T-helper 17 cell (primary cell): ENCODE data around the gene ZNF853. TPM values are rescaled to one million over a fixed set of nuclear protein-coding genes. Genes with fewer than 3 reads are reported as not detected.

Experiments used
- ATAC-seq: fragments of 150-1000 bp; cut with Tn5 transposase; 2 replicates; pipeline ENCODE4 v1.10.0; 2021; ENCODE audit warnings: mild to moderate bottlenecking, moderate library complexity
- DNase-seq, 3 donors: peaks; one replicate each; pipeline versions ENCODE4 v3.0.0 to v3.0.0-alpha.2; 2020 to 2021
- H3K9me3 ChIP-seq: one replicate; pipeline ENCODE4 v1.7.0; 2013; ENCODE audit warnings: low read length, mild to moderate bottlenecking; ENCODE audit not compliant: control insufficient read depth, poor library complexity, severe bottlenecking
- H3K27ac Mint-ChIP-seq: one replicate; pipeline ENCODE4 v1.8.0; 2022; ENCODE audit warnings: mild to moderate bottlenecking, moderate library complexity, mixed read lengths
- H3K27me3 Mint-ChIP-seq: one replicate; pipeline ENCODE4 v1.8.0; 2022; ENCODE audit warnings: mixed read lengths
- H3K36me3 Mint-ChIP-seq: one replicate; pipeline ENCODE4 v1.8.0; 2022; ENCODE audit warnings: low read depth, mixed read lengths
- H3K4me1 Mint-ChIP-seq: one replicate; pipeline ENCODE4 v1.8.0; 2022; ENCODE audit warnings: mild to moderate bottlenecking, mixed read lengths
- H3K4me3 Mint-ChIP-seq: one replicate; pipeline ENCODE4 v1.8.0; 2022; ENCODE audit warnings: mild to moderate bottlenecking, moderate library complexity, mixed read lengths
- total RNA-seq, 4 donors: library from RNA in 2 of 4; stranded (reverse) in 2 of 4; gene quantifications; one replicate each; pipeline ENCODE4 v1.2.3 and lab custom pipeline; 2022 to 2026

Gene ZNF853
- total RNA-seq, 2 donors from 2014 or later, result 0.85 to 1.1 TPM

- Mint-ChIP-seq H3K36me3 (peaks cover 3% of the 10 kb centered on the region), H3K27me3 (no peaks in the 10 kb centered on the region), H3K27ac (peak overlapping the region; percentile 14), H3K4me1 (peaks cover 11% of the 10 kb centered on the region), H3K4me3 (no peak overlapping the region)
- ATAC-seq (no peak), DNase-seq (no peak)
- no peaks in the 10 kb centered on the region for H3K9me3 ChIP-seq
These were observed 31.1 kb downstream of the ZNF853 start for GRCh38 chr7:6646465-6646864.

- no peak overlapping the region for H3K4me3 Mint-ChIP-seq
- H3K27ac Mint-ChIP-seq, result no peak overlapping the region
These were observed 31.7 kb downstream of the ZNF853 start for GRCh38 chr7:6647080-6647479.

GRCh38 chr7:6647541-6647940 lies 32.1 kb downstream of the ZNF853 start:
- ATAC-seq (no peak), DNase-seq (no peak)
- H3K4me3 Mint-ChIP-seq, result no peak overlapping the region
- H3K27ac Mint-ChIP-seq, result no peak overlapping the region
- H3K9me3 ChIP-seq, result no peaks in the 10 kb centered on the region
- H3K4me1 Mint-ChIP-seq, result peaks cover 2% of the 10 kb centered on the region
- H3K36me3 Mint-ChIP-seq, result peaks cover 3% of the 10 kb centered on the region
- H3K27me3 Mint-ChIP-seq, result no peaks in the 10 kb centered on the region

More at GRCh38 chr7:6647080-6647479, 31.7 kb downstream of the ZNF853 start:
- peaks cover 3% of the 10 kb centered on the region for H3K36me3 Mint-ChIP-seq
- no peaks in the 10 kb centered on the region for H3K27me3 Mint-ChIP-seq
- DNase-seq (no peak), ATAC-seq (no peak)
- peaks cover 5% of the 10 kb centered on the region for H3K4me1 Mint-ChIP-seq
- H3K9me3 ChIP-seq, result no peaks in the 10 kb centered on the region

- no peaks in the 10 kb centered on the region for H3K9me3 ChIP-seq
- ATAC-seq (no peak), DNase-seq (no peak)
- H3K4me1 Mint-ChIP-seq, result peaks cover 2% of the 10 kb centered on the region
- H3K4me3 Mint-ChIP-seq, result no peak overlapping the region
- peaks cover 3% of the 10 kb centered on the region for H3K36me3 Mint-ChIP-seq
- H3K27ac Mint-ChIP-seq, result no peak overlapping the region
- H3K27me3 Mint-ChIP-seq, result no peaks in the 10 kb centered on the region
These were observed 32.8 kb downstream of the ZNF853 start for GRCh38 chr7:6648066-6648814.

GRCh38 chr7:6648815-6649104 lies 33.4 kb downstream of the ZNF853 start:
- peaks cover 2% of the 10 kb centered on the region for H3K4me1 Mint-ChIP-seq
- no peak for ATAC-seq
- peaks cover 3% of the 10 kb centered on the region for H3K36me3 Mint-ChIP-seq
- DNase-seq, result no peak
- no peaks in the 10 kb centered on the region for H3K27me3 Mint-ChIP-seq
- no peak overlapping the region for H3K4me3 Mint-ChIP-seq
- H3K27ac Mint-ChIP-seq, result no peak overlapping the region
- H3K9me3 ChIP-seq, result no peaks in the 10 kb centered on the region

GRCh38 chr7:6649241-6649961 lies 34.0 kb downstream of the ZNF853 start:
- peaks cover 3% of the 10 kb centered on the region for H3K36me3 Mint-ChIP-seq
- no peak overlapping the region for H3K27ac Mint-ChIP-seq
- peaks cover 2% of the 10 kb centered on the region for H3K4me1 Mint-ChIP-seq
- no peaks in the 10 kb centered on the region for H3K27me3 Mint-ChIP-seq
- no peak for DNase-seq
- H3K9me3 ChIP-seq, result no peaks in the 10 kb centered on the region
- no peak overlapping the region for H3K4me3 Mint-ChIP-seq
- no peak for ATAC-seq

- ATAC-seq, result no peak
- Mint-ChIP-seq H3K27me3 (no peaks in the 10 kb centered on the region), H3K4me1 (peaks cover 4% of the 10 kb centered on the region), H3K36me3 (peaks cover 3% of the 10 kb centered on the region), H3K27ac (no peak overlapping the region), H3K4me3 (no peak overlapping the region)
- no peaks in the 10 kb centered on the region for H3K9me3 ChIP-seq
- no peak for DNase-seq
These were observed 34.7 kb downstream of the ZNF853 start for GRCh38 chr7:6650086-6650485.

GRCh38 chr7:6650521-6651011 lies 35.2 kb downstream of the ZNF853 start:
- Mint-ChIP-seq H3K27me3 (no peaks in the 10 kb centered on the region), H3K27ac (no peak overlapping the region), H3K4me3 (no peak overlapping the region), H3K36me3 (peaks cover 7% of the 10 kb centered on the region), H3K4me1 (peaks cover 4% of the 10 kb centered on the region)
- ATAC-seq, result no peak
- no peaks in the 10 kb centered on the region for H3K9me3 ChIP-seq
- DNase-seq, result no peak

GRCh38 chr7:6651851-6652445 lies 36.5 kb downstream of the ZNF853 start:
- Mint-ChIP-seq H3K36me3 (peaks cover 7% of the 10 kb centered on the region), H3K27me3 (no peaks in the 10 kb centered on the region), H3K4me1 (peaks cover 2% of the 10 kb centered on the region), H3K4me3 (no peak overlapping the region), H3K27ac (no peak overlapping the region)
- DNase-seq, result no peak
- H3K9me3 ChIP-seq, result no peaks in the 10 kb centered on the region
- ATAC-seq, result no peak

- DNase-seq, result no peak
- no peak for ATAC-seq
- no peak overlapping the region for H3K27ac Mint-ChIP-seq
- no peaks in the 10 kb centered on the region for H3K9me3 ChIP-seq
- H3K27me3 Mint-ChIP-seq, result no peaks in the 10 kb centered on the region
- peaks cover 2% of the 10 kb centered on the region for H3K4me1 Mint-ChIP-seq
- H3K4me3 Mint-ChIP-seq, result no peak overlapping the region
- H3K36me3 Mint-ChIP-seq, result peaks cover 7% of the 10 kb centered on the region
These were observed 37.1 kb downstream of the ZNF853 start for GRCh38 chr7:6652446-6653011.

GRCh38 chr7:6653071-6654003 lies 37.9 kb downstream of the ZNF853 start:
- H3K4me3 Mint-ChIP-seq, result no peak overlapping the region
- peaks cover 2% of the 10 kb centered on the region for H3K4me1 Mint-ChIP-seq

GRCh38 chr7:6654113-6654841 lies 38.9 kb downstream of the ZNF853 start:
- Mint-ChIP-seq H3K27ac (no peak overlapping the region), H3K36me3 (peaks cover 7% of the 10 kb centered on the region), H3K4me1 (peaks cover 4% of the 10 kb centered on the region), H3K4me3 (no peak overlapping the region), H3K27me3 (no peaks in the 10 kb centered on the region)
- no peak for DNase-seq
- H3K9me3 ChIP-seq, result no peaks in the 10 kb centered on the region
- ATAC-seq, result no peak

More at GRCh38 chr7:6653071-6654003, 37.9 kb downstream of the ZNF853 start:
- H3K36me3 Mint-ChIP-seq, result peaks cover 7% of the 10 kb centered on the region
- no peak for DNase-seq
- ATAC-seq, result no peak
- no peak overlapping the region for H3K27ac Mint-ChIP-seq
- no peaks in the 10 kb centered on the region for H3K9me3 ChIP-seq
- H3K27me3 Mint-ChIP-seq, result no peaks in the 10 kb centered on the region
